HCT116 (cell line): ENCODE data around the gene C12orf43.

Experiments
- CTCF ChIP-seq, 3 experiments: fragments of 200-600 bp in 1 of 3; sonication (generic) in 1 of 3; IDR thresholded peaks in 2 of 3; conservative IDR thresholded peaks in 1 of 3; 2 replicates each; pipeline ENCODE4 v1.5.1; 2012 to 2017; ENCODE audit warnings: low read depth in 2 of 3, low read length in 2 of 3, antibody characterized with exemption in 1 of 3, borderline replicate concordance in 1 of 3, control low read depth in 1 of 3, mild to moderate bottlenecking in 1 of 3, mixed read lengths in 1 of 3, mixed run types in 1 of 3, moderate library complexity in 1 of 3; ENCODE audit not compliant: insufficient read depth in 1 of 3
- EZH2 ChIP-seq: fragments of 200-600 bp; sonication (generic); IDR thresholded peaks from 2 replicates; pipeline ENCODE4 v1.6.1; 2017; ENCODE audit warnings: antibody characterized with exemption, mixed run types
- JUND ChIP-seq: IDR thresholded peaks from 2 replicates; pipeline ENCODE4 v1.6.1; 2012
- POLR2A ChIP-seq: IDR thresholded peaks from 2 replicates; pipeline ENCODE4 v1.7.0; 2011; ENCODE audit warnings: borderline replicate concordance; ENCODE audit not compliant: insufficient read depth, insufficient read length; ENCODE audit errors: extremely low read depth
- RAD21 ChIP-seq: IDR thresholded peaks from 2 replicates; pipeline ENCODE4 v1.6.1; 2012; ENCODE audit warnings: low read depth, mild to moderate bottlenecking
- REST ChIP-seq: IDR thresholded peaks from 2 replicates; pipeline ENCODE4 v1.6.1; 2012; ENCODE audit warnings: low read depth
- SIN3A ChIP-seq: IDR thresholded peaks from 2 replicates; pipeline ENCODE4 v1.6.1; 2012; ENCODE audit warnings: low read depth
- SRF ChIP-seq: IDR thresholded peaks from 2 replicates; pipeline ENCODE4 v1.6.1; 2012; ENCODE audit warnings: low read depth
- TCF7L2 ChIP-seq: IDR thresholded peaks from 2 replicates; pipeline ENCODE4 v1.7.0; 2011; ENCODE audit warnings: borderline replicate concordance, inconsistent platforms; ENCODE audit not compliant: insufficient read depth, insufficient read length; ENCODE audit errors: extremely low read depth
- YY1 ChIP-seq: IDR thresholded peaks from 2 replicates; pipeline ENCODE4 v1.6.1; 2011; ENCODE audit warnings: low read length, low read depth, moderate library complexity, mild to moderate bottlenecking; ENCODE audit not compliant: insufficient replicate concordance; ENCODE audit errors: extremely low read depth
- ZBTB33 ChIP-seq: IDR thresholded peaks from 2 replicates; pipeline ENCODE4 v1.6.1; 2011; ENCODE audit warnings: mild to moderate bottlenecking, low read length, moderate library complexity; ENCODE audit not compliant: insufficient replicate concordance; ENCODE audit errors: extremely low read depth

- TF ChIP-seq REST (no peak), SIN3A (no peak), TCF7L2 (no peak), ZBTB33 (no peak), JUND (no peak), CTCF (IDR thresholded peaks at IDR 0.05 in 2 of 3, conservative IDR thresholded peaks at IDR 0.05 in 1 of 3; ENCODE audit: borderline replicate concordance in 1 of 3, insufficient read depth in 1 of 3, low read depth in 2 of 3, low read length in 2 of 3) (no peak), RAD21 (no peak), SRF (no peak), EZH2 (no peak), POLR2A (no peak), YY1 (no peak)
Observed at GRCh38 chr12:120994059-120994458, 22.2 kb downstream of the C12orf43 start.
